Activated T-helper 1 cell treated with Interleukin-2 at 50 U/mL for 16 hours (primary cell): ENCODE measurements around the gene SYNJ2.

ENCODE experiments used
- DNase-seq: peaks from one replicate; pipeline ENCODE4 v3.0.0-alpha.2; 2020; ENCODE audit warnings: low read depth

The SYNJ2 gene

GRCh38 chr6:158077676-158078075 is 96.0 kb downstream of the SYNJ2 start:
- DNase-seq: no peak

GRCh38 chr6:158078320-158078719 is 96.7 kb downstream of the SYNJ2 start:
- no peak for DNase-seq

- no peak for DNase-seq
These were observed 99.4 kb downstream of the SYNJ2 start for GRCh38 chr6:158080849-158081656.

- no peak for DNase-seq
These were observed 99.9 kb downstream of the SYNJ2 start for GRCh38 chr6:158081657-158081935.

- DNase-seq: no peak
These were observed 102.0 kb downstream of the SYNJ2 start for GRCh38 chr6:158083455-158084325.

- no peak for DNase-seq
These were observed 103.8 kb downstream of the SYNJ2 start for GRCh38 chr6:158085261-158086053.

GRCh38 chr6:158086054-158086503 is 104.4 kb downstream of the SYNJ2 start:
- no peak for DNase-seq

- no peak for DNase-seq
These were observed 105.0 kb downstream of the SYNJ2 start for GRCh38 chr6:158086504-158087223.

GRCh38 chr6:158087224-158087867 is 105.7 kb downstream of the SYNJ2 start:
- no peak for DNase-seq

GRCh38 chr6:158092806-158093205 is 111.1 kb downstream of the SYNJ2 start:
- DNase-seq: no peak

- DNase-seq: no peak
These were observed 113.4 kb downstream of the SYNJ2 start for GRCh38 chr6:158095031-158095430.

- DNase-seq: no peak
These were observed 114.0 kb downstream of the SYNJ2 start for GRCh38 chr6:158095671-158096070.

- no peak for DNase-seq
These were observed 121.6 kb downstream of the SYNJ2 start for GRCh38 chr6:158103228-158103627.

GRCh38 chr6:158104696-158105095 is 123.0 kb downstream of the SYNJ2 start:
- DNase-seq: no peak

- no peak for DNase-seq
These were observed 128.1 kb downstream of the SYNJ2 start for GRCh38 chr6:158109748-158110147.

- no peak for DNase-seq
These were observed 129.3 kb downstream of the SYNJ2 start for GRCh38 chr6:158110986-158111385.

- DNase-seq: no peak
These were observed 130.3 kb downstream of the SYNJ2 start for GRCh38 chr6:158111987-158112386.

GRCh38 chr6:158113802-158114201 is 132.1 kb downstream of the SYNJ2 start:
- no peak for DNase-seq

GRCh38 chr6:158115102-158115501 is 133.4 kb downstream of the SYNJ2 start:
- DNase-seq: no peak

GRCh38 chr6:158115508-158115907 is 133.8 kb downstream of the SYNJ2 start:
- DNase-seq: no peak

- DNase-seq: no peak
These were observed 137.2 kb downstream of the SYNJ2 start for GRCh38 chr6:158118886-158119285.
